SU-DHL-6 (cell line): Measurements from ENCODE around the gene PDE6G.

Source experiments
- EZH2phosphoT487 ChIP-seq: fragments of 200-600 bp; sonication (generic), shearing (Covaris generic); conservative IDR thresholded peaks from 2 replicates; pipeline ENCODE4 v1.6.1; 2018; ENCODE audit warnings: mild to moderate bottlenecking, antibody characterized with exemption, low read length, moderate library complexity, mixed read lengths
- TF ChIP-seq, protein P1 (sequence below): fragments of 200-600 bp; sonication (generic); IDR thresholded peaks from one replicate; pipeline ENCODE4 v1.5.1; 2017; ENCODE audit warnings: antibody characterized with exemption, mild to moderate bottlenecking, low read length, moderate library complexity; ENCODE audit not compliant: insufficient read depth, poor library complexity, severe bottlenecking

DNA sequence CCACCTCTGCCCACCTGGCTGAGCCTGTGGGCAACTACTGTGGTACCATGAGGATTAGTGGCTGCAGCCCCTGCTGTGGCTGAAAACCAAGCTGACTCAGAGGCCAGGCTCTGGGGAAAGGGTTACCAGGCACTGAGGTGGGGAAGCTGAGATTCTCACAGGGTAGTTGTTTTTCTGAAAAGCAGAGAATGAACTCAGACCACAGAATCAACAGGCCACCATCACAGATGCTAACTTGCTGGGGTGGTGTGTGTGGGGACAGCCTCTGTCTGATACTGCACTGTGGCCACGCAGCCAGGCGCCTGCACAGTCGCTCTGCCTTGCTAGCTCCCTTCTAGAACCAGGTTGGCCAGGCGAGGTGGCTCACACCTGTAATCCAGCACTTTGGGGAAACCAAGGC, 48.3 kb downstream of the PDE6G start:
- TF ChIP-seq, protein P1, sequence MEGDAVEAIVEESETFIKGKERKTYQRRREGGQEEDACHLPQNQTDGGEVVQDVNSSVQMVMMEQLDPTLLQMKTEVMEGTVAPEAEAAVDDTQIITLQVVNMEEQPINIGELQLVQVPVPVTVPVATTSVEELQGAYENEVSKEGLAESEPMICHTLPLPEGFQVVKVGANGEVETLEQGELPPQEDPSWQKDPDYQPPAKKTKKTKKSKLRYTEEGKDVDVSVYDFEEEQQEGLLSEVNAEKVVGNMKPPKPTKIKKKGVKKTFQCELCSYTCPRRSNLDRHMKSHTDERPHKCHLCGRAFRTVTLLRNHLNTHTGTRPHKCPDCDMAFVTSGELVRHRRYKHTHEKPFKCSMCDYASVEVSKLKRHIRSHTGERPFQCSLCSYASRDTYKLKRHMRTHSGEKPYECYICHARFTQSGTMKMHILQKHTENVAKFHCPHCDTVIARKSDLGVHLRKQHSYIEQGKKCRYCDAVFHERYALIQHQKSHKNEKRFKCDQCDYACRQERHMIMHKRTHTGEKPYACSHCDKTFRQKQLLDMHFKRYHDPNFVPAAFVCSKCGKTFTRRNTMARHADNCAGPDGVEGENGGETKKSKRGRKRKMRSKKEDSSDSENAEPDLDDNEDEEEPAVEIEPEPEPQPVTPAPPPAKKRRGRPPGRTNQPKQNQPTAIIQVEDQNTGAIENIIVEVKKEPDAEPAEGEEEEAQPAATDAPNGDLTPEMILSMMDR, result no peak
- TF ChIP-seq EZH2phosphoT487, result no peak
